ENCODE results near the gene PHF12. TPM values are rescaled to one million over a fixed set of nuclear protein-coding genes. Genes with fewer than 3 reads are reported as not detected.
A peak's percentile ranks its signal among the peaks of the same experiment; 100 is the strongest.

The PHF12 gene
- total and polyA plus RNA-seq, 10 of the 15 experiments (the other 5 are each of a cell fraction or from before 2014, with no cell fraction given), result 1.3 to 43.9 (median 19.2) TPM

GRCh38 chr17:28948342-28948741 lies 3.0 kb downstream of the PHF12 start:
- ChIA-PET RAD21 (ENCODE audit: unreplicated experiment) (interaction anchor here (2.3 to 2.9 kb wide), 2 partner anchors 49 to 221 kb away, joined by 21 to 27 read pairs; partner anchors contain the start of genes FLOT2 and TLCD1), POLR2A (interaction anchor here (1.2 to 2.9 kb wide), 6 partner anchors 54 to 303 kb away, joined by 3 to 19 read pairs (median 6); partner anchors contain the start of genes BLTP2, NEK8 and RPL23A), CTCF (interaction anchor here (1.2 to 3.8 kb wide), 7 partner anchors 11 to 221 kb away, joined by 5 to 18 read pairs (median 7); partner anchors contain the start of gene DHRS13), SMC1A (ENCODE audit: uncharacterized antibody, unreplicated experiment) (interaction anchor here (0.7 to 3.0 kb wide), 10 partner anchors 11 to 204 kb away, joined by 3 to 11 read pairs (median 6); partner anchors contain the start of gene FLOT2)
- Histone ChIP-seq H3K9me3 (replicated peaks; ENCODE audit: control insufficient read depth, insufficient read depth, low read length) (no peaks in the 10 kb centered on the region), H3K27ac (ENCODE audit: control insufficient read depth, insufficient read depth) (peak overlapping the region; percentile 64), H4K20me1 (ENCODE audit: control insufficient read depth, insufficient read depth) (no peaks in the 10 kb centered on the region), H3K9ac (ENCODE audit: control insufficient read depth, insufficient read depth, low read length) (peak overlapping the region; percentile 85), H2AFZ (ENCODE audit: control insufficient read depth, low read depth, low read length) (no peak overlapping the region), H3K79me2 (ENCODE audit: control insufficient read depth, insufficient read depth, low read length) (peaks cover 77% of the 10 kb centered on the region), H3K36me3 (ENCODE audit: control insufficient read depth in 2 of 2, insufficient read depth in 2 of 2, low read length in 1 of 2) (no peaks in the 10 kb centered on the region; a peak in 2 of 4 replicates), H3K4me2 (ENCODE audit: control insufficient read depth, insufficient read depth) (peak overlapping the region; percentile 81), H3K27me3 (replicated peaks in 1 of 2; ENCODE audit: control insufficient read depth in 2 of 2, insufficient read depth in 2 of 2, low read length in 1 of 2) (no peaks in the 10 kb centered on the region), H3K4me3 (peak overlapping the region; percentile 92), H3K4me1 (ENCODE audit: control insufficient read depth, insufficient read depth, low read length) (peaks cover 17% of the 10 kb centered on the region)
- no TSS peak for BruUV-seq (replicated peaks)
- 32% methylated on average over 4 of the region's 4 CpGs for WGBS (ENCODE audit: insufficient coverage, insufficient replicate concordance, low lambda C conversion rate, missing lambda C conversion rate)
- no peak for DNase-seq (ENCODE audit: low read depth, low spot score)
- in situ Hi-C loops (cut with MboI), result no loop called here
- FAIRE-seq, result no peak
- no peak for ATAC-seq
- intact Hi-C loops (cut with micrococcal nuclease; ENCODE audit: unreplicated experiment), result no loop called here
- TF ChIP-seq RUNX3 (IDR thresholded peaks at IDR 0.05; ENCODE audit: low read length) (0 out of 2 replicates have a peak, but pooled peaks have one; percentile 7), FOXM1 (IDR thresholded peaks at IDR 0.05; ENCODE audit: low read depth, low read length) (no peak)

- in situ Hi-C loops (cut with MboI) (no loop called here), intact Hi-C loops (cut with micrococcal nuclease; ENCODE audit: unreplicated experiment) (no loop called here)
- SMC1A ChIA-PET (ENCODE audit: uncharacterized antibody, unreplicated experiment), result interaction anchor here (0.6 to 3.0 kb wide), 8 partner anchors 8 to 184 kb away, joined by 3 to 11 read pairs (median 6); partner anchors contain the start of gene FLOT2
- Histone ChIP-seq H3K4me1 (ENCODE audit: control insufficient read depth, insufficient read depth, low read length) (peaks cover 15% of the 10 kb centered on the region), H3K4me2 (ENCODE audit: control insufficient read depth, insufficient read depth) (peak overlapping the region; percentile 81), H3K79me2 (ENCODE audit: control insufficient read depth, insufficient read depth, low read length) (peaks cover 84% of the 10 kb centered on the region), H3K4me3 (peak overlapping the region; percentile 92), H3K27ac (ENCODE audit: control insufficient read depth, insufficient read depth) (no peak overlapping the region), H4K20me1 (ENCODE audit: control insufficient read depth, insufficient read depth) (no peaks in the 10 kb centered on the region), H3K9ac (ENCODE audit: control insufficient read depth, insufficient read depth, low read length) (no peak overlapping the region), H2AFZ (ENCODE audit: control insufficient read depth, low read depth, low read length) (no peak overlapping the region), H3K9me3 (replicated peaks; ENCODE audit: control insufficient read depth, insufficient read depth, low read length) (no peaks in the 10 kb centered on the region), H3K27me3 (replicated peaks in 1 of 2; ENCODE audit: control insufficient read depth in 2 of 2, insufficient read depth in 2 of 2, low read length in 1 of 2) (no peaks in the 10 kb centered on the region), H3K36me3 (ENCODE audit: control insufficient read depth in 2 of 2, insufficient read depth in 2 of 2, low read length in 1 of 2) (peaks cover 0 to 3% of the 10 kb centered on the region in 2 experiments; a peak in 3 of 4 replicates)
- no TSS peak for BruUV-seq (replicated peaks)
- DNase-seq (ENCODE audit: low read depth, low spot score) (no peak), FAIRE-seq (no peak), ATAC-seq (no peak)
- WGBS (ENCODE audit: insufficient coverage, insufficient replicate concordance, low lambda C conversion rate, missing lambda C conversion rate), result 20% methylated on average over 3 of the region's 3 CpGs
- POLR2A ChIA-PET, result interaction anchor here (0.6 to 2.9 kb wide), 5 partner anchors 53 to 888 kb away, joined by 3 to 12 read pairs (median 3); partner anchors contain the start of gene RPL23A
- RAD21 ChIA-PET (ENCODE audit: unreplicated experiment), result interaction anchor here (0.6 to 2.9 kb wide), 2 partner anchors 221 to 261 kb away, joined by 3 to 27 read pairs; partner anchors contain the start of gene TLCD1
- CTCF ChIA-PET, result interaction anchor here (1.2 to 3.8 kb wide), 7 partner anchors 10 to 221 kb away, joined by 5 to 18 read pairs (median 7); partner anchors contain the start of gene DHRS13
- TF ChIP-seq ATF7 (IDR thresholded peaks at IDR 0.05; ENCODE audit: low read depth), result 0 out of 2 replicates have a peak, but pooled peaks have one; percentile 19
- TF ChIP-seq ZNF24 (IDR thresholded peaks at IDR 0.05), result peak; percentile 80
- peak; percentile 45; the same call in 1 of the 2 replicates for TF ChIP-seq SPI1 (IDR thresholded peaks at IDR 0.05; ENCODE audit: borderline replicate concordance, insufficient read depth, low read depth, low read length)
- TF ChIP-seq MTA2 (IDR thresholded peaks at IDR 0.05; ENCODE audit: low read depth), result 0 out of 2 replicates have a peak, but pooled peaks have one; percentile 24
- TF ChIP-seq IRF3 (IDR thresholded peaks at IDR 0.05), result no peak
- TF ChIP-seq HDGF (IDR thresholded peaks at IDR 0.05), result 0 out of 2 replicates have a peak, but pooled peaks have one; percentile 39
- no peak for TF ChIP-seq ZBTB4 (CRISPR knock-in tag; IDR thresholded peaks at IDR 0.05)
- peak; percentile 31; the same call in 1 of the 2 replicates for TF ChIP-seq TCF7 (IDR thresholded peaks at IDR 0.05; ENCODE audit: borderline replicate concordance)
- no peak for TF ChIP-seq ZNF274 (IDR thresholded peaks at IDR 0.05; ENCODE audit: insufficient read depth, insufficient read length)
These were observed 3.7 kb downstream of the PHF12 start for GRCh38 chr17:28947639-28948038.

Data from GM12878 (cell line).